ENCODE measurements around the gene ADGRV1. TPM values are rescaled to one million over a fixed set of nuclear protein-coding genes. Genes with fewer than 3 reads are reported as not detected.
A peak's percentile ranks its signal among the peaks of the same experiment; 100 is the strongest.
"Not testable (repeated sequence)": the region's sequence is repeated elsewhere in the genome, so short reads cannot be mapped to it uniquely, and the experiment has no call there.

The ADGRV1 gene
- total RNA-seq, 1 donor from 2014 or later = not detected

GRCh38 chr5:90793183-90793582 lies 234.6 kb downstream of the ADGRV1 start:
- H3K4me3 ChIP-seq = no peak overlapping the region
- intact Hi-C loops (cut with micrococcal nuclease) = no loop called here
- peaks cover 24% of the 10 kb centered on the region for H3K9me3 ChIP-seq (replicated peaks)
- no peaks in the 10 kb centered on the region for H3K36me3 ChIP-seq
- no peaks in the 10 kb centered on the region for H3K4me1 ChIP-seq
- no peak for TF ChIP-seq CTCF (IDR thresholded peaks at IDR 0.05; ENCODE audit: borderline replicate concordance)
- no peak for DNase-seq
- H3K27ac ChIP-seq (replicated peaks) = no peak overlapping the region
- peaks cover 15% of the 10 kb centered on the region for H3K27me3 ChIP-seq (ENCODE audit: low read depth)

GRCh38 chr5:90796919-90797318 lies 238.3 kb downstream of the ADGRV1 start:
- H3K27me3 ChIP-seq (ENCODE audit: low read depth); DNase-seq; H3K4me3 ChIP-seq; H3K4me1 ChIP-seq; H3K36me3 ChIP-seq; H3K27ac ChIP-seq (replicated peaks); intact Hi-C loops (cut with micrococcal nuclease): not testable (repeated sequence)
- H3K9me3 ChIP-seq (replicated peaks) = peaks cover 45% of the 10 kb centered on the region

- H3K27ac ChIP-seq (replicated peaks); intact Hi-C loops (cut with micrococcal nuclease); H3K36me3 ChIP-seq; H3K27me3 ChIP-seq (ENCODE audit: low read depth); H3K4me3 ChIP-seq; H3K4me1 ChIP-seq; DNase-seq: not testable (repeated sequence)
- H3K9me3 ChIP-seq (replicated peaks) = peaks cover 45% of the 10 kb centered on the region
Measured at GRCh38 chr5:90800082-90800481, 241.5 kb downstream of the ADGRV1 start.

GRCh38 chr5:90800515-90800914 lies 241.9 kb downstream of the ADGRV1 start:
- DNase-seq; H3K27ac ChIP-seq (replicated peaks); H3K4me1 ChIP-seq; H3K27me3 ChIP-seq (ENCODE audit: low read depth); H3K4me3 ChIP-seq; intact Hi-C loops (cut with micrococcal nuclease); H3K36me3 ChIP-seq: not testable (repeated sequence)
- H3K9me3 ChIP-seq (replicated peaks) = peaks cover 45% of the 10 kb centered on the region

- Histone ChIP-seq H3K4me1 (peaks cover 1% of the 10 kb centered on the region), H3K27me3 (ENCODE audit: low read depth) (no peaks in the 10 kb centered on the region), H3K27ac (replicated peaks) (no peak overlapping the region), H3K9me3 (replicated peaks) (peaks cover 28% of the 10 kb centered on the region), H3K4me3 (no peak overlapping the region), H3K36me3 (no peaks in the 10 kb centered on the region)
- peak; percentile 70 for TF ChIP-seq CTCF (IDR thresholded peaks at IDR 0.05; ENCODE audit: borderline replicate concordance)
- intact Hi-C loops (cut with micrococcal nuclease) = no loop called here
- DNase-seq = no peak
Measured at GRCh38 chr5:90802474-90803317, 244.1 kb downstream of the ADGRV1 start.

- H3K4me1 ChIP-seq = peaks cover 3% of the 10 kb centered on the region
- intact Hi-C loops (cut with micrococcal nuclease) = no loop called here
- peaks cover 23% of the 10 kb centered on the region for H3K9me3 ChIP-seq (replicated peaks)
- H3K27ac ChIP-seq (replicated peaks) = no peak overlapping the region
- H3K4me3 ChIP-seq = no peak overlapping the region
- DNase-seq = no peak
- no peak for TF ChIP-seq CTCF (IDR thresholded peaks at IDR 0.05; ENCODE audit: borderline replicate concordance)
- no peaks in the 10 kb centered on the region for H3K27me3 ChIP-seq (ENCODE audit: low read depth)
- H3K36me3 ChIP-seq = no peaks in the 10 kb centered on the region
Measured at GRCh38 chr5:90803381-90803780, 244.8 kb downstream of the ADGRV1 start.

- H3K4me3 ChIP-seq = no peak overlapping the region
- intact Hi-C loops (cut with micrococcal nuclease) = no loop called here
- TF ChIP-seq CTCF (IDR thresholded peaks at IDR 0.05; ENCODE audit: borderline replicate concordance) = no peak
- H3K36me3 ChIP-seq = no peaks in the 10 kb centered on the region
- H3K27me3 ChIP-seq (ENCODE audit: low read depth) = no peaks in the 10 kb centered on the region
- peaks cover 20% of the 10 kb centered on the region for H3K9me3 ChIP-seq (replicated peaks)
- peaks cover 3% of the 10 kb centered on the region for H3K4me1 ChIP-seq
- no peak overlapping the region for H3K27ac ChIP-seq (replicated peaks)
- DNase-seq = no peak
Measured at GRCh38 chr5:90803876-90804275, 245.3 kb downstream of the ADGRV1 start.

All from left ventricle myocardium inferior (tissue), 1 donor.